ENCODE measurements around the gene RAB44.
A peak's percentile ranks its signal among the peaks of the same experiment; 100 is the strongest.

The RAB44 gene

DNA sequence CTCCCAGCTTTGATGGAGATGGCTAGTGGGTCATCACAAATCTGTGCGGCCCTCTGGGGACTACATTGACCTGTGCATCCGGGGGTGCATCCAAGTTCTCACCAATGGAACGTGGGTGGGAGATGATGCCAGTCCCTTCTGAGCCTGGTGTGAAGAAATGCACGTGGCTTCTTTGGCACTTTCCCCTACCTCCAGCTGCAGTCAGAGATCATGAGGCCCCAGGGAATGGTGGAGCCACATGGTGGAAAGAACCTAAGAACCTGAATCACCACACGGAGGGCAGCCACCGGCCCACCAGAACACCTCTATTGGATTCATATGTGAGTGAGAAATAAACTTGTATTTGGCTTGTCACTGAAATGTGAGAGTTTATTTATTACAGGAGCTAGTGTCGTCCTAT, 29.0 kb upstream of the RAB44 start:
- DNase-seq: no peak

DNA sequence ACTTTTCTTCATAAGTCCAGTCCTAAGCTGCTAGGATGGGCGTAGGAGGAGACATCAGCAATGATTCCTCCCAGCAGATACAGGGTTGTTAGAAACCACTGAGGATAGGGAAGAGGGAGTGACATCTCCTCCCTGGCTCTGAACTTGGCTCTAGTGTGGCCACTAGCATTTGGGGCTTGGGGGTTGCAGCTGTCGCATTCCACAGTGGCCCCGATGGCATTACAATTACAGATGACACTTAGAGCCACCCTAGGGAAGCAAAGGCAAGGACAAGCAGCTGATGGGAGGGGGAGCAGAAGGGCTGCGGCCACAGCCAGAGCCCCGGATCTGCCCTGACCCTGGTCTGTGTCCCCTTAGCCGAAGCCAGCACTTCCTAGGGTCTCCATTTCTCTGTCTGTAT, 28.6 kb upstream of the RAB44 start:
- no peak for DNase-seq

GRCh38 chr6:36670271-36670670, 27.4 kb upstream of the RAB44 start:
- no peak for DNase-seq

GRCh38 chr6:36671687-36672375, 25.8 kb upstream of the RAB44 start:
- no peak for DNase-seq

DNA sequence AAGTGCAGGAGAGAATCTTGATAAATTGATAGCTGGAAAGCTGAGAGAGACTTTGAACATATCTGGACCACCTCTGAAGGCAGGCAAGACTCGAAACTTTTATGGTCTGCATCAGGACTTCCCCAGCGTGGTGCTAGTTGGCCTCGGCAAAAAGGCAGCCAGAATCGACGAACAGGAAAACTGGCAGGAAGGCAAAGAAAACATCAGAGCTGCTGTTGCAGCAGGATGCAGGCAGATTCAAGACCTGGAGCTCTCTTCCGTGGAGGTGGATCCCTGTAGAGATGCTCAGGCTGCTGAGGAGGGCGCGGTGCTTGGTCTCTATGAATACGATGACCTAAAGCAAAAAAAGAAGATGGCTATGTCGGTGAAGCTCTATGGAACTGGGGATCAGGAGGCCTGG, 23.7 kb upstream of the RAB44 start:
- no peak for DNase-seq

DNA sequence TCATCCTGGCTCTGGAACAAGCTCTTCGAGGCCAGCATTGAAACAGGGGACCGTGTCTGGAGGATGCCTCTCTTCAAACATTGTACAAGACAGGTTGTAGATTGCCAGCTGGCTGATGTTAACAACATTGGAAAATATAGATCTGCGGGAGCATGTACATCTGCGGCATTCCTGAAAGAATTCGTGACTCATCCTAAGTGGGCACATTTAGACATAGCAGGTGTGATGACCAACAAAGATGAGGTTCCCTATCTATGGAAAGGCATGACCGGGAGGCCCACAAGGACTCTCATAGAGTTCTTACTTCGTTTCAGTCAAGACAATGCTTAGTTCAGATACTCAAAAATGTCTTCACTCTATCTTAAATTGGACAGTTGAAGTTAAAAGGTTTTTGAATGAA, 22.7 kb upstream of the RAB44 start:
- no peak for DNase-seq

- DNase-seq: no peak
Measured at GRCh38 chr6:36676141-36677058, 21.2 kb upstream of the RAB44 start.

DNA sequence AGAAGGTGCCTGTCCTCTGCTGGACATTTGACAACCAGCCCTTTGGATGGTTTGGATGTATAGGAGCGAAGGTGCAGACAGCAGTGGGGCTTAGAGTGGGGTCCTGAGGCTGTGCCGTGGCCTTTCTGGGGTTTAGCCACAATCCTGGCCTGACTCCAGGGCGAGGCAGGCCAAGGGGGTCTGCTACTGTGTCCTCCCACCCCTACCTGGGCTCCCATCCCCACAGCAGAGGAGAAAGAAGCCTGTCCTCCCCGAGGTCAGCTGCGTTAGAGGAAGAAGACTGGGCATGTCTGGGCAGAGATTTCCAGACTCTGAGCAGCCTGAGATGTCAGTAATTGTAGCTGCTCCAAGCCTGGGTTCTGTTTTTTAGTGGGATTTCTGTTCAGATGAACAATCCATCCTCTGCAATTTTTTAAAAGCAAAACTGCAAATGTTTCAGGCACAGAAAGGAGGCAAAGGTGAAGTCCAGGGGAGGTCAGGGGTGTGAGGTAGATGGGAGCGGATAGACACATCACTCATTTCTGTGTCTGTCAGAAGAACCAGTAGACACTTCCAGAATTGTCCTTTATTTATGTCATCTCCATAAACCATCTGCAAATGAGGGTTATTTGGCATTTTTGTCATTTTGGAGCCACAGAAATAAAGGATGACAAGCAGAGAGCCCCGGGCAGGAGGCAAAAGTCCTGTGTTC, 20.4 kb upstream of the RAB44 start:
- DNase-seq: no peak

DNA sequence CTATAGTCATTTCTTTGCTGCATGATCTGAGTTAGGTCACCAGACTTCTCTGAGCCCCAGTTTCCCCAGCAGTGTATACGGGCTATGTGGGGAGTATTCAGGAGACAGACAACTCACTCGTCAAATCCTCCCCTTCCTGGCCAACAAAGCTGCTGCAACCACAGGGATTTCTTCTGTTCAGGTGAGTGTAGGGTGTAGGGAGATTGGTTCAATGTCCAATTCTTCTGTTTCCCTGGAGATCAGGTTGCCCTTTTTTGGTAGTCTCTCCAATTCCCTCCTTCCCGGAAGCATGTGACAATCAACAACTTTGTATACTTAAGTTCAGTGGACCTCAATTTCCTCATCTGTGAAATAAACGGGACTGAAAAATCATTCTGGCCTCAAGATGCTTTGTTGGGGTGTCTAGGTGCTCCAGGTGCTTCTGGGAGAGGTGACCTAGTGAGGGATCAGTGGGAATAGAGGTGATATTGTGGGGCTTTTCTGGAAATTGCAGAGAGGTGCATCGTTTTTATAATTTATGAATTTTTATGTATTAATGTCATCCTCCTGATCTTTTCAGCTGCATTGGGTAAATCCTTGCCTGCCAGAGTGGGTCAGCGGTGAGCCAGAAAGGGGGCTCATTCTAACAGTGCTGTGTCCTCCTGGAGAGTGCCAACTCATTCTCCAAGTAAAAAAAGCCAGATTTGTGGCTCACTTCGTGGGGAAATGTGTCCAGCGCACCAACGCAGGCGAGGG, 19.7 kb upstream of the RAB44 start:
- no peak for DNase-seq

DNA sequence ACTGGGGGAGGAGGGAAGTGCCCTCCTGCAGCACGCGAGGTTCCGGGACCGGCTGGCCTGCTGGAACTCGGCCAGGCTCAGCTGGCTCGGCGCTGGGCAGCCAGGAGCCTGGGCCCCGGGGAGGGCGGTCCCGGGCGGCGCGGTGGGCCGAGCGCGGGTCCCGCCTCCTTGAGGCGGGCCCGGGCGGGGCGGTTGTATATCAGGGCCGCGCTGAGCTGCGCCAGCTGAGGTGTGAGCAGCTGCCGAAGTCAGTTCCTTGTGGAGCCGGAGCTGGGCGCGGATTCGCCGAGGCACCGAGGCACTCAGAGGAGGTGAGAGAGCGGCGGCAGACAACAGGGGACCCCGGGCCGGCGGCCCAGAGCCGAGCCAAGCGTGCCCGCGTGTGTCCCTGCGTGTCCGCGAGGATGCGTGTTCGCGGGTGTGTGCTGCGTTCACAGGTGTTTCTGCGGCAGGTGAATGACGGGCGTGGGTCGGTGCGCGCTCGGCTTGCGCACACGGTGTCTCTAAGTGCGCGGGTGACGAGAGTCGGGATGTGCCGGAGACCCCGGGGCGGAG, 19.1 kb upstream of the RAB44 start, which contains the start of gene CDKN1A:
Gene CDKN1A, plus strand, starts transcription at position 227 of the 555 bp plus-strand sequence. CDS start 5,388 bp downstream, outside the sequence.
- peak; percentile 90 for DNase-seq

DNA sequence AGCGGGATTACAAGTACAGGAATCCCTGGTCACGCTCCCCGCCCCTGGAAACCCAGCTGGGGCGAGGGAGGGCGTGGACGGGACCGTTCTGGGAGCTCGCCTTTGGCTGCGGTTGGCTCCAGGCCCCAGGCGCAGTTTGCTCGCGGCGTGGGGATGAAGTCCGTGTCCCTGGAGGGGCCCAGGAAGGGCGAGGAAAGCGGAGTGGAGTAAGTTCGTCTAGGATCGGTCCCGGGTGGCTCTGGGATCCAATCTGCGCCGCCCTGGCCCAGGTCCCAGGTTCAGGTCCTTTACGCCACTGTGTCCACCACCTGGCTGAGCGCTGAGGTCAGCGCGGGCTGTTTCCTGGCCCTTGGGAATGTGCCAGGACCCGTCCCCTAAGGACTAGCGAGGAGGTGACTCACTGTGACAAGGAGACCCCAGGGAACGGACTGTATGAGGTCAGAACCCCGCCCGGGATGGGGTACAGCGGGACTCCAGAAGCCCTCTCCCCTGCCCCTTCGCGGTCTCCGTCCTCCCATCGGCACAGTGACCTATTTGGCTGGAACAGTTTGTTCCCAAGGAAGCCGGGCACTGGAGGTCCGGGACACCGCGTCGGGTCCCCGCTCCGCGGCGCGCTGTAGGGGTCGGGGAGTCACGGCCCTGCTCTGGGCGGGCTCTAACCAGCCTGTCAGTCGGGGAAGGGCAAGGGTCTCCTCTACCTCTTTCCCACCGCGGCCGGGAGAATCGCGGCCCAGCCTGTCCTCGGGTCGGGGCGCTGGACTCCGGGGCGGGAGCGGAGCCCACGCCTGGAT, 18.4 kb upstream of the RAB44 start:
- no peak for DNase-seq

GRCh38 chr6:36682328-36683144, 15.1 kb upstream of the RAB44 start:
- no peak for DNase-seq

- DNase-seq: no peak
Measured at GRCh38 chr6:36683145-36683655, 14.4 kb upstream of the RAB44 start.

DNA sequence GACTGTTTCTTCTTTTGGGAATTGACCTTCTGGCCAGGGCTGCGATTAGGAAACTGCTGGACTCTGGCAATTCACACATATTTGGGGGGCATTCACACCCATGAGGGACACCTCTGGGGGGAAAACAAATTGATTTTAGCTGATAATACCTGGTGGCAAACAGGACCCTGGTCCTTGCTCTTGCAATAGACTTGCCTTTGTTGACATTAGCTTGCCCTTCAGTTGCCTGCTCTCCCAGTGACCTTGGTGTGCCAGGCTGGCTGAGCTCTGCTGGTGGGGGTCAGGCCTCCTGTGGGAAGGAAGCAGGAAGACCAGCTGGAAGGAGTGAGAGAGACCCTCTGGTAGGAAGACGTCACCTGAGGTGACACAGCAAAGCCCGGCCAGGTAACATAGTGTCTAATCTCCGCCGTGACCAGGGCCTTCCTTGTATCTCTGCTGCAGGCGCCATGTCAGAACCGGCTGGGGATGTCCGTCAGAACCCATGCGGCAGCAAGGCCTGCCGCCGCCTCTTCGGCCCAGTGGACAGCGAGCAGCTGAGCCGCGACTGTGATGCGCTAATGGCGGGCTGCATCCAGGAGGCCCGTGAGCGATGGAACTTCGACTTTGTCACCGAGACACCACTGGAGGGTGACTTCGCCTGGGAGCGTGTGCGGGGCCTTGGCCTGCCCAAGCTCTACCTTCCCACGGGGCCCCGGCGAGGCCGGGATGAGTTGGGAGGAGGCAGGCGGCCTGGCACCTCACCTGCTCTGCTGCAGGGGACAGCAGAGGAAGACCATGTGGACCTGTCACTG, 13.8 kb upstream of the RAB44 start:
- no peak for DNase-seq

- no peak for DNase-seq
Measured at GRCh38 chr6:36684447-36684812, 13.2 kb upstream of the RAB44 start.

DNA sequence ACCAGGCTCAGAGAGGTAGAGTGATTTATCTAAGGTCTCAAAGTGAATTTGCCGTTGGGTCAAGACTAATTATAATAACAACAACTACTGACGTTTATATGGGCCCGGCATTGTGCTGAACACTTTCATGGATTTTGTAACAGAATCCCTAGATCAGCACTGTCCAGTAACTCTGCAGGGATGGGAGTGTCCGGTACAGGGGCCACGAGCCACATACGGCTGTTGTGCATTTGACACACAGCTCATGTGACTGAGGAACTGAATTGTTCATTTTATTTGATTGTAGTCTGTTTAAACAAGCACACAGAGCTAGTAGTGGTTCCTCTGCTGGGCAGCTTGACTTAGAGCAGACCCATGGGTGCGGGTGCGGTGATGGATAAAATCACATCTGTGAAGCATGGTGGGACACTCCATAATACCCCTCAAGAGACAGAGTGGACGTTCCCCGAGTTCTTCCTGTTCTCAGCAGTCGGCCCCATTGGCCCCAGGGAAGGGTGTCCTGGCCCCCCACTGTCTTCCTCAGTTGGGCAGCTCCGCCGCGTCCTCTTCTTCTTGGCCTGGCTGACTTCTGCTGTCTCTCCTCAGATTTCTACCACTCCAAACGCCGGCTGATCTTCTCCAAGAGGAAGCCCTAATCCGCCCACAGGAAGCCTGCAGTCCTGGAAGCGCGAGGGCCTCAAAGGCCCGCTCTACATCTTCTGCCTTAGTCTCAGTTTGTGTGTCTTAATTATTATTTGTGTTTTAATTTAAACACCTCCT, 12.3 kb upstream of the RAB44 start:
- no peak for DNase-seq

DNA sequence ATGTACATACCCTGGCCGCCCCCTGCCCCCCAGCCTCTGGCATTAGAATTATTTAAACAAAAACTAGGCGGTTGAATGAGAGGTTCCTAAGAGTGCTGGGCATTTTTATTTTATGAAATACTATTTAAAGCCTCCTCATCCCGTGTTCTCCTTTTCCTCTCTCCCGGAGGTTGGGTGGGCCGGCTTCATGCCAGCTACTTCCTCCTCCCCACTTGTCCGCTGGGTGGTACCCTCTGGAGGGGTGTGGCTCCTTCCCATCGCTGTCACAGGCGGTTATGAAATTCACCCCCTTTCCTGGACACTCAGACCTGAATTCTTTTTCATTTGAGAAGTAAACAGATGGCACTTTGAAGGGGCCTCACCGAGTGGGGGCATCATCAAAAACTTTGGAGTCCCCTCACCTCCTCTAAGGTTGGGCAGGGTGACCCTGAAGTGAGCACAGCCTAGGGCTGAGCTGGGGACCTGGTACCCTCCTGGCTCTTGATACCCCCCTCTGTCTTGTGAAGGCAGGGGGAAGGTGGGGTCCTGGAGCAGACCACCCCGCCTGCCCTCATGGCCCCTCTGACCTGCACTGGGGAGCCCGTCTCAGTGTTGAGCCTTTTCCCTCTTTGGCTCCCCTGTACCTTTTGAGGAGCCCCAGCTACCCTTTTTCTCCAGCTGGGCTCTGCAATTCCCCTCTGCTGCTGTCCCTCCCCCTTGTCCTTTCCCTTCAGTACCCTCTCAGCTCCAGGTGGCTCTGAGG, 11.5 kb upstream of the RAB44 start:
- no peak for DNase-seq

All from amniotic stem cell (primary cell).